Body of pancreas (tissue), 4 donors: Measurements from ENCODE around the gene UGT1A6. TPM values are rescaled to one million over a fixed set of nuclear protein-coding genes. Genes with fewer than 3 reads are reported as not detected.

ENCODE experiments used
- ATAC-seq: fragments of 150-250 bp; one replicate; pipeline ENCODE4 v1.9.1; 2016
- DNase-seq, 4 donors: peaks; one replicate each; pipeline ENCODE4 v3.0.0-alpha.2; 2019
- H3K27ac ChIP-seq, 4 donors: fragments of 200-600 bp; sonication (generic); 1 replicate in 3 of 4; 2 replicates in 1 of 4; pipeline versions ENCODE4 v1.5.1 to v1.6.1; 2016 to 2019; ENCODE audit warnings: mild to moderate bottlenecking in 1 of 4, mixed read lengths in 1 of 4, moderate library complexity in 1 of 4
- H3K27me3 ChIP-seq, 2 donors: fragments of 200-600 bp; sonication (generic); one replicate each; pipeline ENCODE4 v1.6.0; 2016; ENCODE audit warnings: mild to moderate bottlenecking in 1 of 2
- H3K36me3 ChIP-seq, 2 donors: fragments of 200-600 bp; sonication (generic); replicated peaks in 1 of 2; 2 replicates each; pipeline ENCODE4 v1.5.1; 2016; ENCODE audit warnings: low read depth in 2 of 2; ENCODE audit not compliant: insufficient read depth in 1 of 2
- H3K4me1 ChIP-seq: fragments of 200-600 bp; sonication (generic); one replicate; pipeline ENCODE4 v1.6.0; 2016
- H3K4me3 ChIP-seq, 2 donors: fragments of 200-600 bp; sonication (generic); 1 replicate in 1 of 2; 2 replicates in 1 of 2; pipeline ENCODE4 v1.5.1; 2016 to 2019
- H3K9me3 ChIP-seq, 3 donors: fragments of 200-600 bp; sonication (generic); 1 replicate in 2 of 3; 2 replicates in 1 of 3; pipeline ENCODE4 v1.5.1; 2016
- CTCF ChIP-seq, 7 experiments: fragments of 450-650 bp in 4 of 7; fragments of 200-600 bp in 3 of 7; sonication (generic) in 3 of 7; IDR thresholded peaks; one replicate each; pipeline ENCODE4 v1.5.1; 2016 to 2019; ENCODE audit warnings: antibody characterized with exemption in 7 of 7
- POLR2A ChIP-seq, 3 donors: fragments of 450-650 bp; IDR thresholded peaks; one replicate each; pipeline ENCODE4 v1.6.1; 2016; ENCODE audit warnings: antibody characterized with exemption in 3 of 3, mild to moderate bottlenecking in 2 of 3
- WGBS, 2 donors: methylation state at CpG; one replicate each; pipeline ENCODE4 v1.1.5; 2017; 5-methylcytosine and 5-hydroxymethylcytosine counted together
- intact Hi-C: fragments of 100-400 bp; cut with DNase I; formaldehyde crosslinking; loops from one replicate; pipeline ENCODE4 v1.15.1; 2023
- total RNA-seq, 2 donors: library from RNA; depleted of rRNA; stranded (reverse); fragments of >200 nt; gene quantifications; one replicate each; pipeline ENCODE4 v1.1.0, GENCODE V29; 2016

UGT1A6 gene
- total RNA-seq, 2 donors from 2014 or later, result 0.33 TPM; not detected in 1

- no peak for ATAC-seq
- no peaks in the 10 kb centered on the region for H3K36me3 ChIP-seq
- no peak overlapping the region for H3K4me3 ChIP-seq
- H3K27me3 ChIP-seq, result no peaks in the 10 kb centered on the region
- no peak for TF ChIP-seq POLR2A (IDR thresholded peaks at IDR 0.05)
- TF ChIP-seq CTCF (IDR thresholded peaks at IDR 0.05), result no peak
- H3K4me1 ChIP-seq, result no peaks in the 10 kb centered on the region
- DNase-seq, result no peak
- no peaks in the 10 kb centered on the region for H3K9me3 ChIP-seq
- intact Hi-C loops, result no loop called here
- no peak overlapping the region for H3K27ac ChIP-seq
These were observed 65.5 kb downstream of the UGT1A6 start for GRCh38 chr2:233758141-233758540.

- TF ChIP-seq CTCF (IDR thresholded peaks at IDR 0.05) (no peak), POLR2A (IDR thresholded peaks at IDR 0.05) (no peak)
These were observed 66.2 kb downstream of the UGT1A6 start for GRCh38 chr2:233758849-233759248.

GRCh38 chr2:233760043-233760442 is 67.4 kb downstream of the UGT1A6 start, which contains the start of gene UGT1A1:
Gene UGT1A1 (plus strand): TSS chr2:233760270. CDS start chr2:233760288, 18 bp downstream.
- Histone ChIP-seq H3K27me3 (no peaks in the 10 kb centered on the region), H3K4me1 (no peaks in the 10 kb centered on the region), H3K4me3 (no peak within 1 kb of the TSS), H3K27ac (no peak within 1 kb of the TSS), H3K36me3 (no peaks in the 10 kb centered on the region), H3K9me3 (no peaks in the 10 kb centered on the region)
- intact Hi-C loops, result no loop called here
- 66 to 72% methylated on average over 6 of the region's 6 CpGs for WGBS, 2 donors
- ATAC-seq, result no peak
- no peak for DNase-seq
- TF ChIP-seq CTCF (IDR thresholded peaks at IDR 0.05) (no peak), POLR2A (IDR thresholded peaks at IDR 0.05) (no peak)

More at GRCh38 chr2:233758849-233759248, 66.2 kb downstream of the UGT1A6 start:
- Histone ChIP-seq H3K27ac (no peak overlapping the region), H3K9me3 (no peaks in the 10 kb centered on the region), H3K4me1 (no peaks in the 10 kb centered on the region), H3K27me3 (no peaks in the 10 kb centered on the region), H3K36me3 (no peaks in the 10 kb centered on the region), H3K4me3 (no peak overlapping the region)
- 79 to 88% methylated on average over 2 of the region's 2 CpGs for WGBS, 2 donors
- DNase-seq (no peak), ATAC-seq (no peak)
- intact Hi-C loops, result no loop called here

- Histone ChIP-seq H3K27me3 (no peaks in the 10 kb centered on the region), H3K27ac (no peak overlapping the region), H3K36me3 (no peaks in the 10 kb centered on the region), H3K4me1 (no peaks in the 10 kb centered on the region), H3K4me3 (no peak overlapping the region), H3K9me3 (no peaks in the 10 kb centered on the region)
- no peak for TF ChIP-seq CTCF (IDR thresholded peaks at IDR 0.05)
- TF ChIP-seq POLR2A (IDR thresholded peaks at IDR 0.05), result no peak
- DNase-seq (no peak), ATAC-seq (no peak)
- intact Hi-C loops, result no loop called here
- WGBS, 2 donors, result 68 to 81% methylated on average over 4 of the region's 4 CpGs
These were observed 68.5 kb downstream of the UGT1A6 start for GRCh38 chr2:233761040-233761769.

GRCh38 chr2:233764264-233764663 is 71.6 kb downstream of the UGT1A6 start:
- intact Hi-C loops, result no loop called here
- H3K4me1 ChIP-seq, result no peaks in the 10 kb centered on the region
- WGBS, 2 donors, result 56 to 61% methylated on average over 7 of the region's 7 CpGs
- H3K27ac ChIP-seq, result no peak overlapping the region
- TF ChIP-seq CTCF (IDR thresholded peaks at IDR 0.05) (no peak), POLR2A (IDR thresholded peaks at IDR 0.05) (no peak)
- no peaks in the 10 kb centered on the region for H3K27me3 ChIP-seq
- no peak for ATAC-seq
- no peaks in the 10 kb centered on the region for H3K9me3 ChIP-seq
- DNase-seq, result no peak
- H3K4me3 ChIP-seq, result no peak overlapping the region
- H3K36me3 ChIP-seq, result no peaks in the 10 kb centered on the region
